HUDEP-2 (cell line): Measurements from ENCODE around the gene EPB41L4A.

Experiments
- DNase-seq, 76 experiments: peaks; one replicate each; lab custom pipeline; 2025; ENCODE audit not compliant: unreplicated experiment in 76 of 76; lab: John Stamatoyannopoulos, UW

EPB41L4A gene

GRCh38 chr5:112316006-112316405 is 103.1 kb downstream of the EPB41L4A start:
- no peak for DNase-seq

- DNase-seq = no peak
These were observed 106.5 kb downstream of the EPB41L4A start for GRCh38 chr5:112312295-112313275.

- DNase-seq = no peak
These were observed 108.3 kb downstream of the EPB41L4A start for GRCh38 chr5:112310746-112311145.

- DNase-seq = no peak
These were observed 110.5 kb downstream of the EPB41L4A start for GRCh38 chr5:112308608-112309007.

GRCh38 chr5:112306956-112307355 is 112.1 kb downstream of the EPB41L4A start:
- peak in 4 of 76 experiments; percentile 14 to 30 (median 24) for DNase-seq

GRCh38 chr5:112304743-112305142 is 114.3 kb downstream of the EPB41L4A start:
- no peak for DNase-seq

GRCh38 chr5:112303685-112304084 is 115.4 kb downstream of the EPB41L4A start:
- DNase-seq = no peak

- DNase-seq = no peak
These were observed 125.0 kb downstream of the EPB41L4A start for GRCh38 chr5:112294126-112294525.

- no peak for DNase-seq
These were observed 125.5 kb downstream of the EPB41L4A start for GRCh38 chr5:112293587-112293986.

GRCh38 chr5:112290691-112291090 is 128.4 kb downstream of the EPB41L4A start:
- no peak for DNase-seq

GRCh38 chr5:112289465-112289864 is 129.6 kb downstream of the EPB41L4A start:
- peak in 2 of 76 experiments; percentile 4 for DNase-seq

- no peak for DNase-seq
These were observed 134.8 kb downstream of the EPB41L4A start for GRCh38 chr5:112283943-112284929.

GRCh38 chr5:112283034-112283582 is 136.0 kb downstream of the EPB41L4A start:
- DNase-seq = no peak

- no peak for DNase-seq
These were observed 140.0 kb downstream of the EPB41L4A start for GRCh38 chr5:112279082-112279481.

- no peak for DNase-seq
These were observed 142.1 kb downstream of the EPB41L4A start for GRCh38 chr5:112276991-112277390.

GRCh38 chr5:112275671-112276070 is 143.4 kb downstream of the EPB41L4A start:
- no peak for DNase-seq

- no peak for DNase-seq
These were observed 148.5 kb downstream of the EPB41L4A start for GRCh38 chr5:112270299-112271293.

GRCh38 chr5:112267231-112267630 is 151.8 kb downstream of the EPB41L4A start:
- no peak for DNase-seq

- no peak for DNase-seq
These were observed 154.4 kb downstream of the EPB41L4A start for GRCh38 chr5:112264666-112265065.

GRCh38 chr5:112264151-112264550 is 154.9 kb downstream of the EPB41L4A start:
- no peak for DNase-seq
